Renal cortical epithelial cell (primary cell): Measurements from ENCODE around the gene CRYL1. TPM values are rescaled to one million over a fixed set of nuclear protein-coding genes. Genes with fewer than 3 reads are reported as not detected.

Experiments used
- DNase-seq: peaks from one replicate; pipeline ENCODE4 v3.0.0-alpha.2; 2011; ENCODE audit warnings: low read depth
- total RNA-seq: library from RNA; depleted of rRNA; stranded (reverse); fragments of >200 nt; gene quantifications from 2 replicates; pipeline ENCODE4 v1.2.3, GENCODE V29; 2014

The CRYL1 gene
- 46.2 and 59.1 TPM in 2 replicates for total RNA-seq

- DNase-seq: peak; percentile 40
These were observed at the start of gene CRYL1 for GRCh38 chr13:20525601-20526544. CRYL1 (minus strand) TSS chr13:20525857; CDS start chr13:20525794, 63 bp downstream.

DNA sequence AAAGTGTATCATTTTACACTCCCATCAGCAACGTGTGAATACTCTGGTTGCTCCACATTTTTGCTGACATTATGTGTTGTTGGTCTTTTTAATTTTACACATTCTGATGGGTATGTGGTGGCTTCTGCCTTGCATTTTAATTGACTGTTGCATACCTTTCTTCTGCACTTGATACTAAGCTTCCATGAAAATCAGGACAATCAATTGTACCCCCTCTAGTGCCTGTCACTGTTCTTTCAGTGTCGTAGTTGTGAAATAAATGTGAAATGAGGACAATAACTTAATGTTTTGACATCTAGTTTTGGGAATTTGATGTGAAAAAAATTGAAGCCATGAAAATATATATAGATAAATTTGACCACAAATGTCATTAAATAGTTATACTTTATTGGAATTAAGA is 48.0 kb upstream of the CRYL1 start:
- DNase-seq: no peak

- DNase-seq: no peak
These were observed 47.5 kb upstream of the CRYL1 start for GRCh38 chr13:20573186-20573585.

- no peak for DNase-seq
These were observed 46.0 kb upstream of the CRYL1 start for GRCh38 chr13:20571676-20572075.

DNA sequence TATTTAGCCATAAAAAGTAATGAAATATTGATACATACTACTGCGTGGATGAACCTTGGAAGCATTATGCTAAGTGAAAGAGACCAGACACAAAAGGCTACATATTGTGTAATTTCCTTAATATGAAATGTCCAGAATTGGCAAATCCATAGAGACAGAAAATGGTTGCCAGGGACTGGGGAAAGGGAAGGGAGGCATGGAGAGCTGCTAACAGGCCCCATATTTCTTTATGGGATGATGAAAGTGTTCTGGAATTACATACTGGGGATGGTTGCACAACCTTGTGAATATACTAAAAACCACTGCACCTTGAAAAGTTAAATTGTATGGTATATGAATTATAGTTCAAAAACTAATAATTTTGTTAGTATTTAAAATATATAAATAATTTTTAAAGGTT is 44.9 kb upstream of the CRYL1 start:
- no peak for DNase-seq

GRCh38 chr13:20567881-20568528 is 42.3 kb upstream of the CRYL1 start:
- no peak for DNase-seq

- DNase-seq: peak; percentile 70
These were observed 41.5 kb upstream of the CRYL1 start, which contains the start of gene IFT88 for GRCh38 chr13:20566898-20567874. IFT88 (plus strand) TSS chr13:20567157; CDS start chr13:20574386, 7,229 bp downstream.

GRCh38 chr13:20566468-20566897 is 40.8 kb upstream of the CRYL1 start:
- peak; percentile 78 for DNase-seq

DNA sequence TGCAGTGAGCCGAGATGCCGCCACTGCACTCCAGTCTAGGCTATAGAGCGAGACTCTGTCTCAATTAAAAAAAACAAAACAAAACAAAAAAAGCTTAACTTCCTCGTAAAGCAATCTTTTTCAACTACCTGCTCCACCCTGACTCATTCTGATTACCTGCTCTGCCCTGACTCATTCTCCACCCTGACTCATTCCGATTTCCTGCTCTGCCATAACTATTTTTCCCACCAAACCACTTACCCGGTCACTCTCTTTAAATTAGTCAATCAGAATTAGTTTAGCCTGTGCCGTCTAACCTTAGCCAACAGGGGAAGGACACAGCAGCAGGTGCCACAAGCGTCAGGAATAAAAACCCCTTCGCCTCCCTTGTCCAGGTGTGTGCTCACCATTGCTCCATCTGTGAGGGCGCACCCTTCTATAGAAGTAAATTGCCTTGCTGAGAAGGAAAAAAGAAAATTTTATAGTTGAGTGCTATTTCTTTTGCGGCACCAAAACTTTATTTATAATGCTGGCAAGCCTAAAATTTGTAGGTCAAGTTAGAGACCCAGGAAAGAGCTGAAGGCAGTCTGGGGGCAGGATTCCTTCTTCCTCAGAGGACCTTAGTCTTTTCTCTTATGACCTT is 39.6 kb upstream of the CRYL1 start:
- no peak for DNase-seq

DNA sequence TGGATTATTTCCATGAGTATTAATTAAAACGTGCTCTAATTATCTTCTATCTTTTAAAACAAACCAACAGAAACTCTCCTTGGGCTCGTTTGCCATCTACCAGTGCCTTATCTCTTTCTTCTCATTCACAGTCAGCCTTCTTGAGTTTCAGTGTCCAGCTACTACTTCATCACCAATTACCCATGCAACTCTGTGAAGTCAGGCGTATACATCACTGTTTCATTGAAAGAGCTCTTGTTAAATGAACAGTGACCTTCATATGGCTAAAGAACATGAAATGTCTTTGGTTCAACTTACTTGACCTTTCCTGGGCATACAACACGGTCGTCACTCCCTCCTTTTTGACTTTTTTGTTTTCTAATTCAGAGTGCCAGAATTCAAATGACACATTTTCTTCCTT is 36.1 kb upstream of the CRYL1 start:
- peak; percentile 56 for DNase-seq

DNA sequence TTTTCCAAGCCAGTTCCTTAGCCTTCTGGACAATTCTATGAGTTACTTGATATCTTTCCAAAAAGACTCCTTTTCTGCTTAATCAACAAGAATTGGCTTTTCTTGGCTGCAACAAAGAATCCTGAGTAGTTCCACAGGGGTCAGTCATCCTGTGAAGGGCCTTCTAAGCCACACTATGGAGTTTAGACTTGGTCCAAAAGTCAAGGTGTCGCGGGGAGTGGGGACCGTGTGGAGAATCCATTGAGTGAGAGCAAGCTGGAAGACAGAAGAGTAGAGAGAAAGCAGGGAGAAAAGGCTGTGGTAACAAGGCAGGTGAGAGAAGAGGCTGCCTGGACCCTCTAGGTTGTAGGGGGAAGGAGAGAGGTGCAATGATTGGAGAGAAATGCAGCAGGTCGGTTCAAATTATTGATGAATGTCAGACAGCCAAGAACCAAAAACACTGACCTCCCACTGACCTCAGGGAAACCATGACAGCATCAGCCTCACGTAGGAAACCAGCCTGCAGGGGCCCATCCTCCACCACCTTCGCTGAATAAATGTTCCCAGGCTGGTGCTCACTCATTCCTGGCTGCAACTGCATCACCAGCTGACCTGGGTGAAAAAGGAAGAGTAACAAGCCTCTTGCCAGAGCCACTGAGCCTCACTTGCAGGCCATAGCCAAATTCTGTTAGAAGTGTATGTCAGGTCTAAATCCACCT is 34.2 kb upstream of the CRYL1 start:
- peak; percentile 54 for DNase-seq

- no peak for DNase-seq
These were observed 33.3 kb upstream of the CRYL1 start for GRCh38 chr13:20558982-20559381.

DNA sequence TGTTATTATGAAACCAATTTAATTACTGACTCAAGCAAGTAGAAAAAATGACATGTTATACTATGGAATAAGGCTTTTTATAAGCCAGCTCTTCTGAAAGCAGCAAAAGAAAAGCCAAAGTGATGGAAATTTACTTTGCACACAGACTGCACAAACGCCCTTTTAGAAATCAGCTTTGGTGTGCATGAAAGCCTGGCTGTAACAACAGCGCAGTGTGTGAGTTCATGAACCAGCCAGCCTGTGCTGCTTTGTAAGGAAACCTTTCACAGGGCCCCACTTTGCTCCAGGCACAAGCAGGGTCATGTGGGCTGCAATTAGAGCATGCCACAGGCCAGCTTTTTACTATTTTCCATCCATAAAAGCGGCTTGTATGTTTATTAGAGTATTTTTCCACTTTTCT is 27.7 kb upstream of the CRYL1 start:
- DNase-seq: peak; percentile 54

DNA sequence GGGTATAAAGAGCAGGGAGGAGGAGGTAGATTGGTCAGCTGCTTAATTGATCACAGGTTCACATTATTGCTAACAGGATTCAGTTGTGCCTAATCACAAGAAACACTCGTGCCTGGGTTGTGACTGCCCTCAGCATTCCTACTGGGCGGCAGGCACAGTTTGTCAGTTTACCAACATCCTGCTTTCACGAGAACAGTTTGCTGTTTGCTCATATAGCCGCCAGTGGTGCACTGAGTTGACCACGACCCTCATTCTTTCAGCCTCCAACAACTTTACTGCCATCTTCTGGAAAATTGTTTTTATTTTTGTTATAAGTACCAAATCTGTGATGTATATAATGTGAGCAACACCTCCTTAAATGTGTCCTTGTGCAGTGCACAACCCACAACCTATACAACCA is 25.1 kb upstream of the CRYL1 start:
- no peak for DNase-seq

- DNase-seq: peak; percentile 85
These were observed 21.8 kb upstream of the CRYL1 start for GRCh38 chr13:20547479-20547908.

- DNase-seq: peak; percentile 50
These were observed 20.9 kb upstream of the CRYL1 start for GRCh38 chr13:20546556-20546955.

- DNase-seq: no peak
These were observed 18.7 kb upstream of the CRYL1 start for GRCh38 chr13:20544201-20544923.

- DNase-seq: no peak
These were observed 11.3 kb upstream of the CRYL1 start for GRCh38 chr13:20536992-20537391.

GRCh38 chr13:20534038-20534608 is 8.5 kb upstream of the CRYL1 start:
- no peak for DNase-seq
